T-helper 2 cell treated with Interferon-gamma antibody and Interleukin-4, amounts not matched to agents 5 μg/mL and 100 μg/mL, for 36 hours (primary cell): ENCODE measurements around the gene AGAP3.
A peak's percentile ranks its signal among the peaks of the same experiment; 100 is the strongest.

Source experiments
- DNase-seq: peaks from one replicate; pipeline ENCODE4 v3.0.0; 2021; ENCODE audit warnings: low spot score
- H3K27ac Mint-ChIP-seq: one replicate; pipeline ENCODE4 v1.8.0; 2021; ENCODE audit warnings: mild to moderate bottlenecking, mixed read lengths
- H3K27me3 Mint-ChIP-seq: one replicate; pipeline ENCODE4 v1.8.0; 2021; ENCODE audit warnings: low read depth, mixed read lengths
- H3K36me3 Mint-ChIP-seq: one replicate; pipeline ENCODE4 v1.8.0; 2021; ENCODE audit warnings: low read depth, mixed read lengths
- H3K4me1 Mint-ChIP-seq: one replicate; pipeline ENCODE4 v1.8.0; 2021; ENCODE audit warnings: low read depth, mixed read lengths
- H3K4me3 Mint-ChIP-seq: one replicate; pipeline ENCODE4 v1.8.0; 2022; ENCODE audit warnings: mild to moderate bottlenecking, moderate library complexity, mixed read lengths
- H3K9me3 Mint-ChIP-seq: one replicate; pipeline ENCODE4 v1.8.0; 2021; ENCODE audit warnings: mixed read lengths

Gene AGAP3

DNA sequence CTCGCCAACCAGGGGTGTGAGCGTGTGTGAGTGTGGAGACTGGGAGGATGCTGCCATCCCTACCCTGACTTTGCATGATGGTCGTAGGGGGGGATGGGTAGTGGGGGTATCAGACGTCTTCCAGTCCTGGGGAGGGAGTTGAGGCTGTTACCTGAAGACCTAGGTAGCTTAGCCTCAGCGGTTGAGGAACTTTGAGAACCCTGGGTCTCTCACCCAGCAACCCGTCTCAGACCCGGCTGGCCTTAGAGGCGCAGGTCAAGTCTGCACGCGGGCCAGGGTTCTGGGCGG lies 24.2 kb upstream of the AGAP3 start:
- no peak overlapping the region for H3K27ac Mint-ChIP-seq
- H3K36me3 Mint-ChIP-seq: peaks cover 11% of the 10 kb centered on the region

DNA sequence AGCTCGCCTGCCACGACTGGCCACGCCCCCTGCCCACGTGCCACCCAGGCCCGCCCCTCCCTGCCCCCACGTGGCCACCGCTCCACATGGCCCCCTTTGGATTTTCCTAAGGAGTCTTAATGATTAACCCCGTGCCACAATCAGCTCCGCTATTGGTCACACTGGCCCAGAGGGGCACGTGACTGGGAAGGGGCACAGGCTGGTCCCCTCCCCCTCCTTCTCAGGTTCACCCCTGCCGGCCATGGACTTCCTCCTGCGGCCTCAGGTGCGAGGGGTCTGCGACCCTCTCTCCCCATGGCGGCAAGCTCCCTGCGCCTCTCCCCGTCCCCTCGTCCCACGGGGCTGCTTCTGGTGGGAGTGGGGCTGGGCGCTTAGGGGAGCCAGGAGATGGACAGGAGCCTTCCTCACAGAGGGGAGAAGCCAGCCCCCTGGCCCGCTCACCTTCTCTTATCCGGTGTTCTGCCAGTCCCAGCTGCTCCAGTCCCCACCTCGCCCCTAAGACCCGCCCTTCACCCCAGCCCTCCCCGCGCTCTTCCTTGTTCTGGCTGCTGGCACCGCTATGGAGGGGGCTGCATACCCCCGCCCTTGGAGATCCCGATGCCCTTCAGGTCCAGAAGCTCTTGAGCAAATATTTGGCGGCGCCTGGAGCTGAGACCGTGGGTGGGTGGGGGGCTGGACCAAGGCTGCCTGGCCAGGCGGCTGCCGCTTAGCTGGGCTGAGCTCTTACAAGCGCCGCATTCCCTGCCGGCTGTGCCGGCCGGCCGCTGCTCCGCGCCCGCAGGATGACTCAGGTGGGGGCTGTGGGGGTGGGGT lies 23.7 kb upstream of the AGAP3 start:
- H3K4me3 Mint-ChIP-seq: no peak overlapping the region
- no peaks in the 10 kb centered on the region for H3K27me3 Mint-ChIP-seq
- DNase-seq: no peak
- H3K4me1 Mint-ChIP-seq: peaks cover 17% of the 10 kb centered on the region
- peaks cover 14% of the 10 kb centered on the region for H3K36me3 Mint-ChIP-seq
- H3K27ac Mint-ChIP-seq: no peak overlapping the region
- H3K9me3 Mint-ChIP-seq: no peaks in the 10 kb centered on the region

More for the DNA sequence above, 24.2 kb upstream of the AGAP3 start:
- no peak for DNase-seq
- Mint-ChIP-seq H3K4me3 (peak overlapping the region; percentile 75), H3K27me3 (no peaks in the 10 kb centered on the region), H3K9me3 (no peaks in the 10 kb centered on the region), H3K4me1 (peaks cover 22% of the 10 kb centered on the region)

DNA sequence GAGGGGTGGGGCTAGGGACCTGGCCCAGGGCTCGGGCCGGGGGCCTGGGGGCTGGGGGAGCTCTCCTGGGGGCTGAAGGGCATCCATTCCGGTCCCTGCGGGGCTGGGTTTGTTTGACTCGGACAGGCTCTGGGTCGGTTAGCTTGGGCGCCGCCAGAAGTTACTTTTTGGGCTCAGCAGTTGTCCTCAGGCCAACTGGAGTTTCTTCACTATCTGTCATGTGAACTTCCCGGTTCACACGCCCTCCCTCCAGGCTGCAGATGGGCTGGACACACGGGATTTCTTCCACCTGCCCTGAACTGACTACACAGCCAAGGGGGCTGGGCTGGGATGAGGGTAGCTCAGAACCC lies 23.1 kb upstream of the AGAP3 start:
- Mint-ChIP-seq H3K36me3 (peaks cover 20% of the 10 kb centered on the region), H3K27ac (no peak overlapping the region), H3K9me3 (no peaks in the 10 kb centered on the region), H3K4me1 (peaks cover 17% of the 10 kb centered on the region), H3K4me3 (no peak overlapping the region), H3K27me3 (no peaks in the 10 kb centered on the region)
- no peak for DNase-seq

DNA sequence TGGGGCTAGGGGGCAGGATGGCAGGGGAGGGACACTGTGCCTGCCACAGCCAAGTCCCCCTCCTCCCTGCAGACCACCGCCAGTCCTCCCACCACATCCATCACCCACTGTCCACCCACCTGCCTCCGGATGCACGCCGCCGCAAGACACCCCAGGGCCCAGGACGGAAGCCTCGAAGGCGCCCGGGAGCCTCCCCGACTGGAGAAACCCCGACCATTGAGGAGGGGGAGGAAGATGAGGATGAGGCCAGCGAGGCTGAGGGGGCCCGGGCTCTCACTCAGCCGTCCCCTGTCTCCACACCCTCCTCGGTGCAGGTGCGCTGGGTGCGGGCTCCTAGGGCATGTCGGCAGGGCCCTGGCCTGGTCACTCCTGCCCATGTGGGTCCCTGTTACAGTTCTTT lies 21.8 kb upstream of the AGAP3 start:
- H3K27me3 Mint-ChIP-seq: no peaks in the 10 kb centered on the region
- no peaks in the 10 kb centered on the region for H3K9me3 Mint-ChIP-seq
- peaks cover 10% of the 10 kb centered on the region for H3K4me1 Mint-ChIP-seq
- no peak for DNase-seq
- H3K4me3 Mint-ChIP-seq: no peak overlapping the region
- H3K27ac Mint-ChIP-seq: no peak overlapping the region
- peaks cover 25% of the 10 kb centered on the region for H3K36me3 Mint-ChIP-seq

DNA sequence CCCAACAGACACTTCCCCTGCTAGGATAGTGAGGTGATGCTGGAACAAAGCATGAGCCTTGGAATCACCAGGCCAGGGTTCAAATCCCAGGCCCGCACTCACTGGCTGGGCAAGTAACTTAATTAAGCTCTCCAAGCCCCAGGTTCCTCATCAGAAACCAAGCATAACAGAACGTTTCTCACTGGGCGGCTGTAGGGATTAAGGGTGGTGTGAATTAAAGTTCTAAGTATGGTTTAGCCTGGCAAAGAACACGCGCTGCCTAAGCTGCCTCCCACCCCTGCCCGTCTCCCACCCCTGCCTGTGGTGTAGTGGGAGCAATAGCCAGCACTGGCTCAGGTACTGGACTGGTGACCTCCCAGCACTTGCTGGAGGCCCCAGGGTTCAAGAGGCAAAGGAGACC lies 21.3 kb upstream of the AGAP3 start:
- H3K36me3 Mint-ChIP-seq: peaks cover 25% of the 10 kb centered on the region
- no peaks in the 10 kb centered on the region for H3K27me3 Mint-ChIP-seq
- H3K9me3 Mint-ChIP-seq: no peaks in the 10 kb centered on the region
- no peak for DNase-seq
- peaks cover 10% of the 10 kb centered on the region for H3K4me1 Mint-ChIP-seq
- no peak overlapping the region for H3K4me3 Mint-ChIP-seq
- no peak overlapping the region for H3K27ac Mint-ChIP-seq

DNA sequence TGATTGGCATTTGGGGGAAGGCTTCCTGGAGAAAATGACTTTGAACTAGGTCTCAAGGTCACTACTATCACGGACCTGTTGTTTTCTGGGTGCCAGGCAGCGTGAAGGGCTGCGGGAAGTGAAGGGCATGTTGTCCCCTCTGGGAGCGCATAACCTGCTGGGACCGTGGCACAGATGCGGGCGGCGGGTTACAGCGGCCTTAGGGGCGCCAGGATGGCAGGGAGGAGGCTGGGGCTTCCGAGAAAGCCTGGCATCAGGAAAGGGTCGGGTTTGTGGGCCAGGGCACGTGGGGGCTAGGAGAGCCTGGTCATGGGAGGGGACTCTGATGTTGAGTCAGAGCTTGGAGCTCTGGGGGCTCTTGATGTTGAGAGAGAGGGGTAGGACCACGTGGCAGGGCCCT lies 20.8 kb upstream of the AGAP3 start:
- peaks cover 25% of the 10 kb centered on the region for H3K36me3 Mint-ChIP-seq
- H3K4me1 Mint-ChIP-seq: peaks cover 10% of the 10 kb centered on the region
- H3K9me3 Mint-ChIP-seq: no peaks in the 10 kb centered on the region
- H3K4me3 Mint-ChIP-seq: no peak overlapping the region
- no peak for DNase-seq
- H3K27me3 Mint-ChIP-seq: no peaks in the 10 kb centered on the region
- H3K27ac Mint-ChIP-seq: no peak overlapping the region

DNA sequence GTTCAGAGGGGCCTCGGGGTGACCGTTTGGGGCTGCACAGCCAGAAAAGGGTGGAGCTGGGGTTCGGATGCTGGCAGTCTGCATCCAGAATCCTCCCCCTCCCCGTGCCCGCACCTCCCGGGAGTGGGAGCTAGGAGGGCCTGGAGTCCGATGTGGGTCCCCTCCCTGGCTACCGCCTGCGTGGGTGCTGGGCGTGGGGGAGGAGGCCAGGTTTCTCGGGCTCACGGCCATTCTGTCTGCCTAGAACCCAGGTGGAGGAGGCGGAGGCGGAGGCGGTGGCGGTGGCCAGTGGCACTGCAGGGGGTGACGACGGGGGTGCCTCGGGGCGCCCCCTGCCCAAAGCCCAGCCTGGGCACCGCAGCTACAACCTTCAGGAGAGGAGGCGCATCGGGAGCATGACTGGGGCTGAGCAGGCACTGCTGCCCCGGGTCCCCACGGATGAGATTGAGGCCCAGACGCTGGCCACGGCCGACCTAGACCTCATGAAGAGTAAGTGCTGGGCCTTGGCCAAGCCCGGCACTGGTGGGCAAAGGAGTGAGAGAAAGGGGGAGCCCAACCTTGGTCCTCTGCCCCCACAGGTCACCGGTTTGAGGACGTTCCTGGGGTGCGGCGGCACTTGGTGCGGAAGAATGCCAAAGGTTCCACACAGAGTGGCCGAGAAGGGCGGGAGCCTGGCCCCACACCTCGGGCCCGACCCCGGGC lies 19.9 kb upstream of the AGAP3 start:
- Mint-ChIP-seq H3K27ac (no peak overlapping the region), H3K4me3 (no peak overlapping the region), H3K27me3 (no peaks in the 10 kb centered on the region), H3K4me1 (peaks cover 6% of the 10 kb centered on the region), H3K36me3 (peaks cover 27% of the 10 kb centered on the region), H3K9me3 (no peaks in the 10 kb centered on the region)
- DNase-seq: no peak

DNA sequence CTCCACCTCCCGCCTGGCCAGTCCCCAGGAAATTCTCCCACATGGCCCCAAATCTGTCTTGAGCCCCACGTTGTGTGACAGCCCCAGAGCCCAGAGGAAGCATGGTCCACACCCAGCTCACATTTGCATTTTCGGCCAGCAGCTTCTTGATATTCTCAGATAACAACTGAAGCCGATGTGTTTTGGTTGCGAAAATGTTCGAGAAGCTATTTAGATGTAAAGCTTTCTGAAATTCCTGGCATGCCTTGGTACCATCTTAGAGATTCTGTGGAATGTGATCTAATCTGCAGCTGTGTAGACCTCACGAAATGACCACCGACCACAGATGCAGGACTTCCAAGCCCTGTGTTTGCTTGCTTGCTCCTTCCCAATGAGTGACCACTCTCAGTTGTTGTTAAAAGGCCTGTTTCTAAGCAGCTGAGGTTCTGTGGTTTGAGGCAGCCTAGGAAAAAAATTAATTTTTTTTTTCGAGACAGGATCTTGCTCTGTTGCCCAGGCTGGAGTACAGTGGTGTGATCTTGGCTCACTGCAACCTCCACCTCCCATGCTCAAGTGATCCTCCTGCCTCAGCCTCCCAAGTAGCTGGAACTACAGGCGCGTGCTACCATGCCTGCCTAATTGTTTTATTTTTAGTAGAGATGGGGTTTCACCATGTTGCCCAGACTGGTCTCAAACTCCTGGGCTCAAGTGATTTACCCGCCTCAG lies 18.1 kb upstream of the AGAP3 start:
- no peak overlapping the region for H3K27ac Mint-ChIP-seq
- DNase-seq: no peak
- peaks cover 32% of the 10 kb centered on the region for H3K36me3 Mint-ChIP-seq
- no peaks in the 10 kb centered on the region for H3K4me1 Mint-ChIP-seq
- no peaks in the 10 kb centered on the region for H3K27me3 Mint-ChIP-seq
- H3K9me3 Mint-ChIP-seq: no peaks in the 10 kb centered on the region
- H3K4me3 Mint-ChIP-seq: no peak overlapping the region

DNA sequence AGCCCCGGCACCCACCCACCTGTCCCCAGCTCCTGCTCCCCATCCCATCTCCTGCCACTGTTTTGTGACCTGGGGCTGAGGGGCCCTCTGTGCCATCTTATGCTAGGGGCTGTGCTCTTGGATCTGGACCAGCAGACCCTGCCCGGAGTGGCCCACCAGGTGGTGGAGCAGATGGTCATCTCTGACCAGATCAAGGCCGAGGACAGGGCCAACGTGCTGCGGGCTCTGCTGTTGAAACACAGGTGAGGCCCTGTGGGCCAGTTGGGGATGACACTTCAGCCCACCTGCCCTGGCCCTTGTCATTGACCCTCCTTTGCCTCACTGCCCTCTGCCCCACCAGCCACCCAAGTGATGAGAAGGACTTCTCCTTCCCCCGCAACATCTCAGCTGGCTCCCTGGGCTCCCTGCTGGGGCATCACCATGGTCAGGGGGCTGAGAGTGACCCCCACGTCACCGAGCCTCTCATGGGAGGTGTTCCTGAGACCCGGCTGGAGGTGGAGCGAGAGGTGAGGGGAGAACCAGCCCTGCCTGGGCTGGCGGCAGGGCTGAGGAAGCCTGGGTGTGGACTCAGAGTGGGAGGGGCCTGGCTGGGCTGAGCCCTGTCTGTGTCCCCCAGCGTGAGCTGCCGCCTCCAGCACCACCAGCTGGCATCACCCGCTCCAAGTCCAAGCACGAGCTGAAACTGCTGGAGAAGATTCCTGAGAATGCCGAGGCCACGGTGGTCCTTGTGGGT lies 16.3 kb upstream of the AGAP3 start:
- H3K36me3 Mint-ChIP-seq: peaks cover 28% of the 10 kb centered on the region
- DNase-seq: no peak
- no peaks in the 10 kb centered on the region for H3K27me3 Mint-ChIP-seq
- H3K4me3 Mint-ChIP-seq: no peak overlapping the region
- H3K27ac Mint-ChIP-seq: no peak overlapping the region
- no peaks in the 10 kb centered on the region for H3K4me1 Mint-ChIP-seq
- H3K9me3 Mint-ChIP-seq: no peaks in the 10 kb centered on the region

DNA sequence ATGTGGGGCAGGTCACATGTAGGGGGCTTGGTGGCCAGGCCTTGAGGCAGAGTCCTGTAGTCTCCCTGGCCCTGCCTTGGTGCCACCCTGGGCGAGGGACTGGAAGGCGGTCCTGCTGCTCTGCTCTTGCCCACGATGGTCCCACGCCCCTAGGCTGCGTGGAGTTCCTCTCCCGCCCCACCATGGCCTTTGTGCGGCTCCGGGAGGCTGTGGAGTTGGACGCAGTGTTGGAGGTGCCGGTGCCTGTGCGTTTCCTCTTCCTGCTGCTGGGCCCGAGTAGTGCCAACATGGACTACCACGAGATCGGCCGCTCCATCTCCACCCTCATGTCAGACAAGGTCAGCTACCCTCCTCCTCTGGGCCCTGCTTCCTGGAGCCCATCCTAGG lies 15.7 kb upstream of the AGAP3 start:
- H3K27ac Mint-ChIP-seq: no peak overlapping the region
- H3K9me3 Mint-ChIP-seq: no peaks in the 10 kb centered on the region
- H3K27me3 Mint-ChIP-seq: no peaks in the 10 kb centered on the region
- H3K36me3 Mint-ChIP-seq: peaks cover 26% of the 10 kb centered on the region
- H3K4me3 Mint-ChIP-seq: no peak overlapping the region
- no peak for DNase-seq
- no peaks in the 10 kb centered on the region for H3K4me1 Mint-ChIP-seq

DNA sequence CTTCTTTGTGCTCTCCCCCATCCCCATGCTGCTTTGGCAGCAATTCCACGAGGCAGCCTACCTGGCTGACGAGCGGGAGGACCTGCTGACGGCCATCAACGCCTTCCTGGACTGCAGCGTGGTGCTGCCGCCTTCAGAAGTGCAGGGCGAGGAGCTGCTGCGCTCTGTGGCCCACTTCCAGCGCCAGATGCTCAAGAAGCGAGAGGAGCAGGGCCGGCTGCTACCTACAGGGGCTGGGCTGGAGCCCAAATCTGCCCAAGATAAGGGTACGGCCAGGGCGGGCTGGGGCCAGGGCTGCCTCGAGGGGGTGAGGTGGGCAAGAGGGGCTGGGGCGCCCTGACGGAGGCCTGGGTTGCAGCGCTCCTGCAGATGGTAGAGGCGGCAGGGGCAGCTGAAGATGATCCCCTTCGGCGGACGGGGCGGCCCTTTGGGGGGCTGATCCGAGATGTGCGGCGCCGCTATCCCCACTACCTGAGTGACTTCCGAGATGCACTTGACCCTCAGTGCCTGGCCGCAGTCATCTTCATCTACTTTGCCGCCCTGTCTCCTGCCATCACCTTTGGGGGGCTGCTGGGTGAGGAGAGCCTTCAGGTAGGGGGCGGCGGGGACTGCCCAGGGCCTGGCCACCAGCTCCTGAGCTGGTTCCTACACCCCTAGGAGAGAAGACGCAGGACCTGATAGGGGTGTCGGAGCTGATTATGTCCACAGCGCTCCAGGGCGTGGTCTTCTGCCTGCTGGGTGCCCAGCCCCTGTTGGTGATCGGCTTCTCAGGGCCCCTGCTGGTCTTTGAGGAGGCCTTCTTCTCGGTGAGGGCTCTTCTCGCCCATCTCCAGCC lies 15.0 kb upstream of the AGAP3 start:
- Mint-ChIP-seq H3K27ac (no peak overlapping the region), H3K9me3 (no peaks in the 10 kb centered on the region), H3K36me3 (peaks cover 27% of the 10 kb centered on the region), H3K27me3 (no peaks in the 10 kb centered on the region), H3K4me1 (no peaks in the 10 kb centered on the region), H3K4me3 (no peak overlapping the region)
- no peak for DNase-seq

DNA sequence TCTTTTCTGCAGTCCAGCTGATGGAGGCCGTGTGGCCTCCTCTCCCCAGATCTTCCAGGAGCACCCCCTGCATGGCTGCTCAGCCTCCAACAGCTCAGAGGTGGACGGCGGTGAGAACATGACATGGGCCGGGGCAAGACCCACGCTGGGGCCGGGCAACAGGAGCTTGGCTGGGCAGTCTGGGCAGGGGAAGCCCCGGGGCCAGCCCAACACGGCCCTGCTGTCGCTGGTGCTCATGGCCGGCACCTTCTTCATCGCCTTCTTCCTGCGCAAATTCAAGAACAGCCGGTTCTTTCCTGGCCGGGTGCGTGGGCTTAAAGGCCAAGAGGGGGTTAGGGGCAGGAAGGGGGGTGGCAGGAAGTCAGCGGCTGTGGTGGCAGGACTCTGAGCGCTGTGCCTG lies 12.3 kb upstream of the AGAP3 start:
- peaks cover 22% of the 10 kb centered on the region for H3K36me3 Mint-ChIP-seq
- no peaks in the 10 kb centered on the region for H3K27me3 Mint-ChIP-seq
- H3K9me3 Mint-ChIP-seq: no peaks in the 10 kb centered on the region
- H3K27ac Mint-ChIP-seq: no peak overlapping the region
- peaks cover 6% of the 10 kb centered on the region for H3K4me1 Mint-ChIP-seq
- no peak overlapping the region for H3K4me3 Mint-ChIP-seq
- DNase-seq: no peak

DNA sequence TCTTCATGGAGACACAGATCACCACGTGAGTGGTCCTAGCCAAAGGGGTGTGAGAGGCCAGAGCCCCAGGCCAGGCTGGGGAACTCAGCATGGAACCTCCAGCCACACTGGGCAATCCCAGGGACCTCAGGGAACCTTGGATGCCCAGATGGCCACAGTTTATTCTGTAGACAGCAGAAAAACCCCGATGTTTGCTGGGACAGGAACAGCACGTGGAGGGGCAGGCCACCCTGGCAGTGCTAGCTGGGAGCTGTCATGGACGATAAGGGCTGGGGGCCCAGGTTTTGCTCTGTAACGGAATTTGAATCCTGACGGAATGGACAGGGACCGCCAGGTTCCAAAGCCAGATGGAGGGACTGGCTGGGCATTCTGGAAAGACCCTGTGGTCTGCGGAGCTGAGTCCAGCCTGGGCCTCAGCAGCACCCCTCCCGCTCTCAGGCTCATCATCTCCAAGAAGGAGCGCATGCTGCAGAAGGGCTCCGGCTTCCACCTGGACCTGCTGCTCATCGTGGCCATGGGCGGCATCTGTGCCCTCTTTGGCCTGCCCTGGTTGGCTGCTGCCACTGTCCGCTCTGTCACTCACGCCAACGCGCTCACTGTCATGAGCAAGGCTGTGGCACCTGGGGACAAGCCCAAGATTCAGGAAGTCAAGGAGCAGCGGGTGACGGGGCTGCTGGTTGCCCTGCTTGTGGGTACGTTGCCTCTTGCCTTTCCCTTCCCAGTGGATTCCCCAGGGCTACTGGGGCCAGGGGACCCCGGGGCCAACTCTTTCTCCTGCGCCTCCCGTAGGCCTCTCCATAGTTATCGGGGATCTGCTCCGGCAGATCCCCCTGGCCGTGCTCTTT lies 11.2 kb upstream of the AGAP3 start:
- H3K36me3 Mint-ChIP-seq: peaks cover 22% of the 10 kb centered on the region
- H3K9me3 Mint-ChIP-seq: no peaks in the 10 kb centered on the region
- H3K27me3 Mint-ChIP-seq: no peaks in the 10 kb centered on the region
- H3K27ac Mint-ChIP-seq: no peak overlapping the region
- no peak for DNase-seq
- H3K4me1 Mint-ChIP-seq: peaks cover 12% of the 10 kb centered on the region
- H3K4me3 Mint-ChIP-seq: no peak overlapping the region
